Right renal cortex interstitium (tissue), 3 donors: ENCODE results near the gene BSG. TPM values are rescaled to one million over a fixed set of nuclear protein-coding genes. Genes with fewer than 3 reads are reported as not detected.
"Not testable (repeated sequence)": the region's sequence is repeated elsewhere in the genome, so short reads cannot be mapped to it uniquely, and the experiment has no call there.

Experiments
- DNase-seq, 3 donors: peaks; one replicate each; pipeline ENCODE4 v3.0.0-alpha.2; 2013; ENCODE audit warnings: low read depth in 3 of 3, low spot score in 2 of 3
- polyA plus RNA-seq, 3 donors: library from polyadenylated mRNA; unstranded; fragments of 120-200 nt; gene quantifications; one replicate each; pipeline ENCODE4 v1.2.1, GENCODE V29; 2013; ENCODE audit not compliant: insufficient read length in 3 of 3

BSG gene
- polyA plus RNA-seq, 3 donors, result 377 to 439 (median 378) TPM

DNA sequence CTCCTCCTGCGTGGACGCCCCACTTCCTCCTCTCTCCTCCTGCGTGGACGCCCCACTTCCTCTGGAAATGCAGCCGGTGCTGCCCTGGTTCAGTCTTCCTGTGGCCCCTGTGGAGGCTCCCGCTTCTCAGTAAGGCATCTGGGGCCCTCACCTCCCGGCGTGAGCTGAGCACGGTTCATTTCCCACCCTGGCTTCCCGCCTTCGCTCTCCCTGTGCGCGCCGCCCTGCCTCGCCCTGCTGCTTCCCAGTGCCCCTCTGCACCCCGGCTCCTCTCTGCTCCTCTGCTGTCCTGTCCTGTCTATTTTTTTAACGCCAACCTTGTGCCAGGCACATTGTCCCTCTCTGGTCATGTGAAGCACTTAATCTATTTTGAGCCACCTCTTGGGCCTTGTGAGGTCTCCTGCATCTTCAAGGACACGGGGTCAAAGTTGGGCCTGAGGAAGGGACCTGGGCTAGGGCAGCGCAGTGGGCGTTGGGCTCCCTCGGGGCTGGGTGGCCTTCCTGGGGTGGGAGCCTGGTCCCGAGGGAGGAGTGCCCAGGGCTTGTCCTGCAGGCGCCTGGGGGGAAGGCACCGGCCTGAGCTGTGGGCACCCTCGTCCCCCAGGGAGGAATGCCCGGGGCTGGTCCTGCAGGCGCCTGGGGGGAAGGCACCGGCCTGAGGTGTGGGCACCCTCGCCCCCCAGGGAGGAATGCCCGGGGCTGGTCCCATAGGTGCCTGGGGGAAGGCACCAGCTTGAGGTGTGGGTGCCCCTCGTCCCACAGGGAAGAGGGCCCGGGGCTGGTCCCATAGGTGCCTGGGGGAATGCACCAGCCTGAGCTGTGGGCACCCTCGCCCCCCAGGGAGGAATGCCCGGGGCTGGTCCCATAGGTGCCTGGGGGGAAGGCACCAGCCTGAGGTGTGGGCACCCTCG, 30.2 kb downstream of the BSG start:
- DNase-seq, result no peak

DNA sequence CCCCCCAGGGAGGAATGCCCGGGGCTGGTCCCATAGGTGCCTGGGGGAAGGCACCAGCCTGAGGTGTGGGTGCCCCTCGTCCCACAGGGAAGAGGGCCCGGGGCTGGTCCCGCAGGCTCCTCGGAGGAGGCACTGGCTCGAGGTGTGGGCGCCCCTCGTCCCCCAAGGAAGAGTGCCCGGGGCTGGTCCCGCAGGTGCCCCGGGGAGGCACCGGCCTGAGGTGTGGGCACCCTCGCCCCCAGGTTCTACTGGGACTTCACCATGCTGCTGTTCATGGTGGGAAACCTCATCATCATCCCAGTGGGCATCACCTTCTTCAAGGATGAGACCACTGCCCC, 30.9 kb downstream of the BSG start:
- not testable (repeated sequence) for DNase-seq

DNA sequence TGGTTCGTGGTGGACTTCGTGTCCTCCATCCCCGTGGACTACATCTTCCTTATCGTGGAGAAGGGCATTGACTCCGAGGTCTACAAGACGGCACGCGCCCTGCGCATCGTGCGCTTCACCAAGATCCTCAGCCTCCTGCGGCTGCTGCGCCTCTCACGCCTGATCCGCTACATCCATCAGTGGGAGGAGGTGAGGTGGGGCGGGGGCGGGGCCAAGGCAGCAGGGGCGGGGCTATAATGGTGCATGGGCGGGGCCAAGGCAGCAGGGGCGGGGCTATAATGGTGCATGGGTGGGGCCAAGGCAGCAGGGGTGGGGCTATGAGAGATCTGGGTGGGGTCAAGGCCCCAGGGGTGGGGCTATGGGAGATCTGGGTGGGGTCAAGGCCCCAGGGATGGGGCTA, 31.4 kb downstream of the BSG start:
- DNase-seq, result not testable (repeated sequence)

DNA sequence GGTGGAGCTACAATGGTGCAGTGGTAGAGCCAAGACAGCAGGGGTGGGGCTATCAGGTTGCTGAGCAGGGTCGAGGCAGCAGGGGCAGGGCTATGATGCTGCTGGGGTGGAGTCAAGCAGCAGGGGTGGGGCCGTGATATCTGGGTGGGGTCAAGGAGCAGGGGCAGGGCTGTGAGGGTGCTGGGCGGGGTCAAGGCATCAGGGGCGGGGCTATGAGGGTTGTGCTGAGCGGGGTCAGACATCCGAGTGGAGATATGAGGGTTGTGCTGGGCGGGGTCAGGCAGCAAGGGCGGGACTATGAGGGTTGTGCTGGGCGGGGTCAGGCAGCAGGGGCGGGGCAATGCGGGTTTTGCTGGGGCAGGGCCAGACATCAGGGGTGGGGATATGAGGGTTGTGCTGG, 32.0 kb downstream of the BSG start:
- DNase-seq, result no peak

DNA sequence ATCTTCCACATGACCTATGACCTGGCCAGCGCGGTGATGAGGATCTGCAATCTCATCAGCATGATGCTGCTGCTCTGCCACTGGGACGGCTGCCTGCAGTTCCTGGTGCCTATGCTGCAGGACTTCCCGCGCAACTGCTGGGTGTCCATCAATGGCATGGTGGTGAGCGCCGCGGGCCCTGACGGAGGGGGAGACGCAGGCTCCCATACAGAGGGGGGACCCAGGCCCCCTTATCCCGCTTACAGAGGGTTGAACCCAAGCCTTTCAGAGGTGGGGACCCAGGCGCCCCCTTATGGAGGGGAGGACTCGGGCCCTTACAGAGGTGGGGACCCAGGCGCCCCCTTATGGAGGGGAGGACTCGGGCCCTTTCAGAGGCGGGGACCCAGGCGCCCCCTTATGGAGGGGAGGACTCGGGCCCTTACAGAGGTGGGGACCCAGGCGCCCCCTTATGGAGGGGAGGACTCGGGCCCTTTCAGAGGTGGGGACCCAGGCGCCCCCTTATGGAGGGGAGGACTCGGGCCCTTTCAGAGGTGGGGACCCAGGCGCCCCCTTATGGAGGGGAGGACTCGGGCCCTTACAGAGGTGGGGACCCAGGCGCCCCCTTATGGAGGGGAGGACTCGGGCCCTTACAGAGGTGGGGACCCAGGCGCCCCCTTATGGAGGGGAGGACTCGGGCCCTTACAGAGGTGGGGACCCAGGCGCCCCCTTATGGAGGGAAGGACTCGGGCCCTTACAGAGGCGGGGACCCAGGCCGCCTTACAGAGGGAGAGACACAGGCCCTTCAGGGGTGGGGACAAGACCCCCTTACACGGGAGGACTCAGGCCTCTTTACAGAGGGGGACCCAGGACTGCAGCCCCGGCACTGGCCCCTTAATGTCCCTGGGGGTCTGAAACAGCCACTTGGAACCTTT, 32.9 kb downstream of the BSG start:
- DNase-seq, result not testable (repeated sequence)

DNA sequence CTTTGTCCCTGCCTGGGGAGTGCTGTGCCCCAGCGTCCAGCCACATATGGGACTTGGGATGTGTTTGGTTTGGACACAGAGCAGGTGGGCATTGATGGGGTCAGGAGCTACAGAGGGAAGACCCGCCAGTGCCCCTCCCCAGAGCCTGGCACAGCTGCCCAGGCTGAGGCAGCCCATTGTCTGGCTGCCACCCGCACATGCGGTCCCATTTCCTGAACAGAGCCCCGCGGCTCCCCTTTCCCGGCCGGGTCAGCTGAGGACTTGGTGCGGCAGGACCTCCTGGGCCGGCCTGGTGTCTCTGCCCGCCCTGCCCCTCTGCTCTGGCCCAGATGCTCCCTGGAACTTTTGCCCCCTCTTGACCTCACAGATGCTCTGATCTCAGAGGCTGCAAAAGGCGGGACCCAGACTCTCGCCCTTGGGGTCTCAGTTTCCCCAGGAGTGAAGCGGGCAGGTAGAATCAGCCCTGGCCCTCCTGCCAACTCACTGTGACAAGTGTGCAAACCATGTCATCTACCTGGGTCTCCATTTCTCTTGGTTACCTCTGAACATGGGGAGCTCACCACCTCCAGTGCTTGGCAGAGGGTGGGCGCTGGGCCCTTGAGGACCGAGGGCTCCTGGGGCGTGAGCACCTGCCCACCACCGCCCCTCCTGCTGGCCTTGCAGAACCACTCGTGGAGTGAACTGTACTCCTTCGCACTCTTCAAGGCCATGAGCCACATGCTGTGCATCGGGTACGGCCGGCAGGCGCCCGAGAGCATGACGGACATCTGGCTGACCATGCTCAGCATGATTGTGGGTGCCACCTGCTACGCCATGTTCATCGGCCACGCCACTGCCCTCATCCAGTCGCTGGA, 35.1 kb downstream of the BSG start:
- no peak for DNase-seq

DNA sequence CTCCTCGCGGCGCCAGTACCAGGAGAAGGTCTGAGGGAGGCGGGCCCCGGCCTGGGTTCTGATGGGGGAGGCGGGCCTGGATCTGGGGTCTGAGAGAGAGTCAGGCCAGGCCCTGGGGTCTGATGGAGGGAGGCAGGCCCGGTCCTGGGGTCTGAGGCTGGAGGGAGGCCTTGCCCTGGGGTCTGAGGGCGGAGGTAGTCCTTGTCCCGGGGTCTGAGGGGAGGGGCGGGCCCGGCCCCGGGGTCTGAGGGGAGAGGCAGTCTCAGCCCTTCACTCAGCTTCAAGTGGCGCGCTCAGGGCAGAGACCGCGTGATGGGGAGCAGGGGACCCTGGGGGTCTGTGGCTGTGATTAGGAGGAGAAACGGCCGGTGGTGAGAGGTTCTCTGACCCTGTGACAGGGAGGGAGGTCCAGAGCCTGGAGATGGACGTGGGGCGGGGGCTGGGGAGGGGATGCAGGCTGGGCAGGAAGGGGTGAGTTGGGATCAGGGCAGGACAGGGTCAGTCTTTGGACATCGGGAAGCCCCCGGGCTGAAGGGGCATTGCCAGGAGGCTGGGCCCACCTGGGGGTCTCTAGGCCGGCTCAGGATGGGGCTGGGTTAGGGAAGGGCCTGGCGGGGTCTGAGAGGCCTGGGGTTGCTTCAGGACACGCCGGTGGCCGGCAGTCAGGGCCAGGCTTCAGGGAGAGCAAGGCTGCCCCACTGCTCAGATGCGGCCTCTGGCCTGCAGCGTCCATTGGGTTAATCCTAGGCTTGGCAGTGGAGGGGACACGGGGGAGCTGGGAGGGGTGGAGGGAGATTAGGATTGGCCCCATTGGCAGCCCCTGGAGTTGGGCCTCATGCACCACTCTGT, 36.0 kb downstream of the BSG start:
- DNase-seq, result no peak

DNA sequence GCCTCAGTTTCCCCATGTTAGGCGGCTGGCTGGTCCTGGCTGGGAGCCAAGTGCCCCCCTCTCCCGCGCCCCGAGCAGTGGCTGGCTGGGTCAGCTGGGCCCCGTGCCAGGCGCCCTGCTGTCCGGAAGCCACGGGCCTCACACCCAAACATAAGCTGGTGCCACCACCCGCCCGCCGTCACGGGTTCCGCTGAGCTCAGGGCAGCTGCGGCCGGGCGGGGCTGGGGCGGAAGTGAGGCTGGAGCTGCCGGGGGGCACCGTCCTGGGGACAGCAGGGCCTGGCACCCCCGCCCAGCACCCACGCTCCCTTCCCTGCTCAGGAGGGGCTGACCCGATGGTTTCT, 36.6 kb downstream of the BSG start:
- DNase-seq, result no peak

DNA sequence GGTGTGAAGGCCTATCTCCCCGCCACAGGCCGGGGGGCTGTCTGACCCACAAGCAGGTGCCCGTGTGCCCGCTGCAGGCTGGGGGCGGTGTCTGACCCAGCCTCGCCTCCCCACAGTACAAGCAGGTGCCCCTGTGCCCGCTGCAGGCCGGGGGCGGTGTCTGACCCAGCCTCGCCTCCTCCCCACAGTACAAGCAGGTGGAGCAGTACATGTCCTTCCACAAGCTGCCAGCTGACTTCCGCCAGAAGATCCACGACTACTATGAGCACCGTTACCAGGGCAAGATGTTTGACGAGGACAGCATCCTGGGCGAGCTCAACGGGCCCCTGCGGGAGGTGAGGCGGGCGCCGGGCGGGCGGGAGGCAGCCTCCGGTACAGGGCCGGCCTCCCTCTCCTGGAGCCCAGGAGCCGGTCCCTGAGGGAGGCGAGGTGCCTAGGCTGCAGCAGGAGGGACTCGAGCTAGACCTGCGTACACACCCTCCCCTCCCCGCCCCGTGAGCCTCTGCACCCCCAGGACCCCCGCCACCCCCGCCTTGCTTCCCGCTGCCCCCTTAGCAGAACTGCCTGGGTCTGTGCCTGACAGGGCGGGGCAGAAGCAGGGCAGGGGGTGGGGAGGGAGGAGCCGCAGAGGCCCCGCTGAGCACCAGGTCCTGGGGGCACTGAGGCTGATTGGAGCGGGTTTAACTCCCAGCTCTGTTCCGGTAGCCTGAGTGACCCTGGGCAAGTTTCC, 37.8 kb downstream of the BSG start:
- no peak for DNase-seq

DNA sequence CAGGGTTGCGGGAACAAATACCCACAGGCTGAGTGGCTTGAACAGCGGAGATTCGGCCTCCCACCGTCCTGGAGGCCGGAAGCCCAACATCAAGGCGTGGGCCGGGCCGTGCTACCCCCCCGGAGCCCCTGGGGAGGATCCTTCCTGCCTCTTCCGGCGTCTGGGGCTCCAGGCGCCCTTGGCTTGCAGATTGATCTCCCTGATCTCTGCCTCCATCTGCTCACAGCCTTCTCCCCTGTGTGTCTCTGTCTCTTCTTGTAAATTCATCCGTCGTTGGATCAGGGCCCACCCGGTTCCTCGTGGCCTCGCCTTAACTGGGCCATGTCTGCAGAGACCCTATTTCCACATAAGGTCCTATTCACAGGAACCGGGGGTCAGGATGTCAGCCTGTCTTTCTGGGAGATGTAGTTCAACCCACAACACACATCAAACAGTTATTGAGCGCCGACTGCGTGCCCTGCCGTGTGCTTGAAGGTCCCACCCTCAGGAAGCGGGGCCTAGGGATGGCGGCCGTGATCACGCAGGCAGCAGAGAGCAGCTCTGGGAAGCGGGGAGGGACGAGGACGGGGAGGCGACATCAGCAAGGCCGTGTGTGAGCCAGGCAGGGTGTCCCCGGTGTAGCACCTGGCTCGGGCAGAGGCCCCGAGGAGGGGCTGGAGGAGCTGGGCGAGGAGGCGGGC, 38.5 kb downstream of the BSG start:
- no peak for DNase-seq

DNA sequence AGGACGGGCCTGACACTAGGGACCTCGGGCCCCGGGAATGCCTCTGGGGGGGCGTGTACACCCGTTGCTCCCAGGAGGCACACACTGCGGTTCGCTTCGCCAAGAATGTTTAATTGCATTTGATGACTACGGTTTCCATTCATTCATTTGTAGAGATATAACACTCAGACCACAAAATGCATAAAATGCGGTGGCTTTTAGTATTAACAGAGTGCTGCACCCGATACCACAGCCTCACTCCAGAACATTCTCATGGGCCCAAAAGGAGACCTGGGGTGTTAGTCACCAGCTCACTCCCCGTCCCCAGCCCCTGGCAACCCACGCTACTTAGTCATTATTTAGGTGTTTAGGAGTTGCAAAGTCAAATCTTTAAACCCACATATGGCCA, 39.1 kb downstream of the BSG start:
- no peak for DNase-seq

DNA sequence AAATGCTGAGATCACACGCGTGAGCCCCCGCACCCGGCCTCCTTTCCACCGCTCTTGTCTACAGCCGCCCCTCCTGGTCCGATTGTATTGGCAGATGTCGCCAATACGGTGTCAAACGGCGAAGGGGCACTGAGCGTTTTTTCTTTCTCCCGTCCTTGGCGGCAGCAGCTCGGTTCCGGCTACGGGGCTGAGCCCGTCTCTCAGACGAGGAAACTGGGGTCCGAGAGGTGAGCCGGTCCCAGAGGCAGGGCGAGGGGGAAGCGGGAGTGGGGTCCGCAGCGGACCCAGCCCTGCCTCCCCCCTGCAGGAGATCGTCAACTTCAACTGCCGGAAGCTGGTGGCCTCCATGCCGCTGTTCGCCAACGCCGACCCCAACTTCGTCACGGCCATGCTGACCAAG, 40.5 kb downstream of the BSG start:
- no peak for DNase-seq

DNA sequence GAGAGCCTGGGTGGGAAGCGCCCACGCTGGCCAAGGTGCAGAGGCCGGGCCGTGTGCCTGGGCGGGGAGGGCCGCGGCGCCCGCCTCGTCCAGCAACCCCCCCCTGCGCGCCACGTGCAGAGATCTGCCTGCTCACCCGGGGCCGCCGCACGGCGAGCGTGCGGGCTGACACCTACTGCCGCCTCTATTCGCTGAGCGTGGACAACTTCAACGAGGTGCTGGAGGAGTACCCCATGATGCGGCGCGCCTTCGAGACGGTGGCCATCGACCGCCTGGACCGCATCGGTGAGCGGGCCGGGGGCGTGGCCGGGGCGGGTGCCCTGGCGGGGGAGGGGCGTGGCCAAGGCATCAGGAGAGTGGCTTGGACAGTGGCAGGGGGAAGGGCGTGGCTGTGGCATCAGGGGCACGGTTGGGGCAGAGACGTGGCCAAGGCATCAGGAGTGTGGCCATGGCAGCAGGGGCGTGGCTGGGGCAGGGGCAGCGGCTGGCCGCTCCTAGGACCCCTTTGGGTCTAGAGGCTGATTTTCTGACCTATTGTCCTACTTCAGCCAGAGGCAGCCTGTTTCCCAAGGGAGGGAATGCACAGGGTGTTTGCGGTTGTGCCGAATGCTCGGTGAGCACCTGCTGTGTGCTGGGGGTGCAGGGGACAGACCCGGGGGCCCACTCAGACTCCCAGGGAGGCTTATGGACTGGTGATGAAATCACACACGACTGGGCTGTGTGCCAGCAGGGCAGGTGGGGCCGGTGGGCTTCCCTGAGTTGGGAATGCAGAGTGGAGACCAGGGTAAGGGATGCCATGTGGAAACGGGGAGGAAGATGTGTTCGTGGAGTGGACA, 41.6 kb downstream of the BSG start:
- DNase-seq, result no peak

DNA sequence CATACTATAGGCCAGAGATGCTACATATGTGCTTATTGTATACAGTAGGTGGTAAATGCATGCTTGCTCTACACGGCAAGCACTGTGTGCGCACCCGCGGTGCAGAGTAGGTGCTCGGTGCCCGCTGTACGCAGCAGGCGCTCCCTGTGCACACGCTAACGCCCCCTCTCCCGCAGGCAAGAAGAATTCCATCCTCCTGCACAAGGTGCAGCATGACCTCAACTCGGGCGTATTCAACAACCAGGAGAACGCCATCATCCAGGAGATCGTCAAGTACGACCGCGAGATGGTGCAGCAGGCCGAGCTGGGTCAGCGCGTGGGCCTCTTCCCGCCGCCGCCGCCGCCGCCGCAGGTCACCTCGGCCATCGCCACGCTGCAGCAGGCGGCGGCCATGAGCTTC, 43.2 kb downstream of the BSG start:
- DNase-seq, result no peak

DNA sequence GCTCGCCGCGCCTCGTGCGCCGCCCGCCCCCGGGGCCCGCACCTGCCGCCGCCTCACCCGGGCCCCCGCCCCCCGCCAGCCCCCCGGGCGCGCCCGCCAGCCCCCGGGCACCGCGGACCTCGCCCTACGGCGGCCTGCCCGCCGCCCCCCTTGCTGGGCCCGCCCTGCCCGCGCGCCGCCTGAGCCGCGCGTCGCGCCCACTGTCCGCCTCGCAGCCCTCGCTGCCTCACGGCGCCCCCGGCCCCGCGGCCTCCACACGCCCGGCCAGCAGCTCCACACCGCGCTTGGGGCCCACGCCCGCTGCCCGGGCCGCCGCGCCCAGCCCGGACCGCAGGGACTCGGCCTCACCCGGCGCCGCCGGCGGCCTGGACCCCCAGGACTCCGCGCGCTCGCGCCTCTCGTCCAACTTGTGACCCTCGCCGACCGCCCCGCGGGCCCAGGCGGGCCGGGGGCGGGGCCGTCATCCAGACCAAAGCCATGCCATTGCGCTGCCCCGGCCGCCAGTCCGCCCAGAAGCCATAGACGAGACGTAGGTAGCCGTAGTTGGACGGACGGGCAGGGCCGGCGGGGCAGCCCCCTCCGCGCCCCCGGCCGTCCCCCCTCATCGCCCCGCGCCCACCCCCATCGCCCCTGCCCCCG, 43.8 kb downstream of the BSG start:
- no peak for DNase-seq

DNA sequence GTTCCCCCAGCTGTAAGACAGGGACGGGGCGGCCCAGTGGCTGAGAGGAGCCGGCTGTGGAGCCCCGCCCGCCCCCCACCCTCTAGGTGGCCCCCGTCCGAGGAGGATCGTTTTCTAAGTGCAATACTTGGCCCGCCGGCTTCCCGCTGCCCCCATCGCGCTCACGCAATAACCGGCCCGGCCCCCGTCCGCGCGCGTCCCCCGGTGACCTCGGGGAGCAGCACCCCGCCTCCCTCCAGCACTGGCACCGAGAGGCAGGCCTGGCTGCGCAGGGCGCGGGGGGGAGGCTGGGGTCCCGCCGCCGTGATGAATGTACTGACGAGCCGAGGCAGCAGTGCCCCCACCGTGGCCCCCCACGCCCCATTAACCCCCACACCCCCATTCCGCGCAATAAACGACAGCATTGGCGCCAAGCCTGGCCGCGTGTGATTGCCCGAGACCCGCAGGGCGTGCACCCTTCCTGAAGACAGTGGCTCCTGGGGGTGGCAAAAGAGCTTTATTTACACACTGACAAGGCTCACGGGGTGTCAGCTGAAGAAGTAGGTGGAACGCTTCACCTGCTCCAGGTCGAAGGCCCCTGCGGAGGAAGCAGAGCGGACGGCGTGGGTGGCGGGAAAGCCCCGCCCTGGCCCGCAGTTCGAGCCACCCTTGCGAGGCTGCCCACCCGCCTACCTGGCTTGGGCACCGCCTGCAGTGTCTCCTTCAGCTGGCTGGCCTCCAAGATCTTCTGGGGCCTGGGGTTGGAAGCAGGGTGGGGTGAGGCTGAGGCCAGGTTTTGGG, 44.5 kb downstream of the BSG start:
- no peak for DNase-seq
